Right ventricle myocardium inferior (tissue), 1 donor: Measurements from ENCODE around the gene ABCG5. TPM values are rescaled to one million over a fixed set of nuclear protein-coding genes. Genes with fewer than 3 reads are reported as not detected.

Experiments
- ATAC-seq: fragments of 200-7000 bp; cut with Tn5 transposase; one replicate; pipeline ENCODE4 v1.9.1; 2020; ENCODE audit warnings: mild to moderate bottlenecking, moderate library complexity
- DNase-seq: peaks from one replicate; pipeline ENCODE4 v3.0.0; 2021; ENCODE audit errors: missing footprints
- intact Hi-C: fragments of 100-400 bp; cut with DNase I; formaldehyde crosslinking; loops from one replicate; pipeline ENCODE4 v1.11.0; 2022
- long read RNA-seq: library from polyadenylated mRNA; unstranded; transcript quantifications from one replicate; pipeline ENCODE4 v2.0.0, GENCODE V29; 2021
- total RNA-seq: library from RNA; stranded (reverse); fragmentation: NEBNext Ultra II Directional; extraction: Animal tissue kit (Norgen Biotek cat#: 25700); gene quantifications from one replicate; pipeline ENCODE4 v1.2.1, GENCODE V29; 2021
- donor health status: DM: no; HTN: yes; CAD: no; lungs with severe emphysema.

Gene ABCG5
- total RNA-seq: not detected
- long read RNA-seq: 0 reads

GRCh38 chr2:43838560-43839267 is at the start of gene ABCG5, which contains the start of gene ABCG8:
ABCG5 (minus strand) TSS chr2:43838839; CDS start chr2:43838679, 160 bp downstream.
ABCG8 (plus strand) TSS chr2:43838971; CDS start chr2:43839054, 83 bp downstream.
- intact Hi-C loops: no loop called here
- DNase-seq (no peak), ATAC-seq (no peak)

DNA sequence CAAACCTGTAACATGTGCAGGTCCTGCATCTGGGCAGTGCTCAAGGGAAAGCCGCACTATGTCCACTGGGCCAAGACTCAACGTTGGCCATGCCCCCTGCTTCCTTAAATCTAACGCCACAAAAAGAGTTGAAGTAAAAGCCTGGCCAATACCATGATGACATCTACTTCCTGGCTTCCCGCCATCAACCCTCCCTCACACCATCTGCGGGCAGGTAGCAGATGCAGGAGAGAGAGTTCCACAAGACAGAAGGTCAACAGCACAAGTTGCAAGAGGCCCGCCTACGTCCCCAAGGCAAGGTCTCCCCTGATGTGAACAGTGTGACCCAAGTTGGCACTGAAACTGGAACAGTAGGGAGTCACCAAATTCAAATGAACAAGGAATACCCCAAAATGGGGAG is 48.5 kb upstream of the ABCG5 start:
- DNase-seq: no peak
- ATAC-seq: no peak
- intact Hi-C loops: no loop called here

GRCh38 chr2:43885132-43885632 is 46.5 kb upstream of the ABCG5 start:
- ATAC-seq (no peak), DNase-seq (no peak)
- intact Hi-C loops: no loop called here

GRCh38 chr2:43884689-43885088 is 46.0 kb upstream of the ABCG5 start:
- ATAC-seq: no peak

DNA sequence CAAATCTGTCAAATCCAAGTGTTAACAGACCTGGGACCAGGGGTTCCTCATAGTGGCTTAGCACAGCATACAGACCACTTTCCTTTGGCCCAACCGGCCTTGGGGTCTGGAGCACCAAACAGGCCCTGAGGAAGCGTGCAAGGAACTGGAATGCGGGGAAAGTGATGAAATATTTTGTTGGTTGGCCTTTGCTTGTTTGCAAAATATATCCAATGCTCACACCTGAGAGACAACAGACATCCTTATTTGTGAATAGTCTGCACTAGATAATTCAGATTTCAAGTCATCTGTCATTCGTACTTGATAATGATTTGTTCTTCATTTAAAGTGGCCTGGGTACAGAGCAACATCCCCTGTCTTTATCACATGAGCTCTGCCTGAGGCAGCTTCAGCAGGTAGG is 43.7 kb upstream of the ABCG5 start:
- ATAC-seq: no peak
- intact Hi-C loops: no loop called here

More at GRCh38 chr2:43884689-43885088, 46.0 kb upstream of the ABCG5 start:
- no peak for DNase-seq
- intact Hi-C loops: no loop called here

GRCh38 chr2:43880952-43881351 is 42.3 kb upstream of the ABCG5 start:
- intact Hi-C loops: no loop called here
- ATAC-seq (no peak), DNase-seq (no peak)

More for the DNA sequence above, 43.7 kb upstream of the ABCG5 start:
- no peak for DNase-seq

- intact Hi-C loops: no loop called here
- ATAC-seq (no peak), DNase-seq (no peak)
Measured at GRCh38 chr2:43880471-43880870, 41.8 kb upstream of the ABCG5 start.

DNA sequence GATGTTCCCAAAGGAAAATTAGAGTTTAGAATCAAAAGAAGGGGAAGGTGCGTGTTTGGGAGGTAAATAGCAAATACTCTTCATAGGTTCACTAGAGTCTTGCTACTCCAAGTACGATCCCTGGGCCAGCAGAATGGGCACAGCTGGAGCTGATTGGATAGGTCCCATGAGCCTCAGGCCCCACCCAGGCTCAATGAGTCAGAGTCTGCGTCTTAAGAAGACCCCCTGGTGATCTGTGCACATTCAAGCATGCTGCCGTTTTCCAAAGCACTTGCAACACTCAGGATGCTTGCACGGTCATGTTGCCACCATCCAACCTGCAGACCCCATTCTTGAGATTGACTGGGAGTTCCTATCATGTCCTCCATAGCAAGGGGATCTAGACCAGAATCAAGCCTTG is 40.6 kb upstream of the ABCG5 start:
- intact Hi-C loops: no loop called here
- no peak for DNase-seq
- no peak for ATAC-seq

DNA sequence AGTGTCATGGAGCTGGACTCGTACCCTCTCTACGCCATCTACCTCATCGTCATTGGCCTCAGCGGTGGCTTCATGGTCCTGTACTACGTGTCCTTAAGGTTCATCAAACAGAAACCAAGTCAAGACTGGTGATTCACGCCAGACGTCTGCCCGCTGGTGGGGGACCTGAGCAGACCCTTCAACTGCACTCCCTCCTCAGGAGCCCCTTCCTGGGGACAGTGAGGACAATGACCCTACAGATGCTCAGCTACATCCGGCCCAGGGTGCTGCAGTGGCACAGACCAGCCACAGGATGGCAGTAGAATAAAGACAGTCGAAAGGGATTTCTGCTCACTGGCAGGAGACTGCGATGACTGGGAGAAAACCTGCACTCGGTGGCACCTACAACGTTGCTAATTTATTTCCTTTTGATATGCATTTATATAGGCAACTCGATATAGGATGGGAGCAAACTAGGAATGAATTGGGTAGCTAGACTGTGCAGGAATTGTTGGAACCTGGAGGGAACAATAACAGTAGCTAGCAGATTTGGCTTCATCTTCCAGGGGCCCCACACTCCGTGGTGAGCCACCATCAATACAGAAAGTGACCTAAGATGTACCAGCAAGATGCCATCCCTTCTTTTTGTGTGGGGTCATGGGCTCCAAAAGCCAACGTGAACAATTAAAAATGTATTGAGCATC is 39.3 kb upstream of the ABCG5 start:
- intact Hi-C loops: no loop called here
- ATAC-seq: peak; percentile 66
- DNase-seq: peak; percentile 76

- intact Hi-C loops: no loop called here
- ATAC-seq (no peak), DNase-seq (no peak)
Measured at GRCh38 chr2:43874776-43875451, 36.3 kb upstream of the ABCG5 start.

DNA sequence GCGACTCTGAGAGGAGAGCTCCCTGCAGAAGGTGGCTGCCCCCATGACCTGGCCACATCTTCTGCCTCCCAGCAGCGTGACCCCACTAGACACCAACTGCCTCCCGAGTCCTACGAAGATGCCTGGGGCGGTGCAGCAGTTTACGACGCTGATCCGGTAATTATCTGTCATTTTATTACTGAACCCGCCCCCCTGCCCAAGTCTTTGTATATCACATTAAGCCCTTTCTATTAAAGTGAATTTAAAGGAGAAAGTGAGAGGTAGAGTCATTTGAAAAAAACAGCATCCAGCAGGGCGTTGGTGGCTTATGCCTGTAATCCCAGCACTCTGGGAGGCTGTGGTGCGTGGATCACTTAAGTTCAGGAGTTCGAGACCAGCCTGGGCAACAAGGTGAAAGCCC is 33.5 kb upstream of the ABCG5 start:
- intact Hi-C loops: no loop called here
- ATAC-seq: no peak
- no peak for DNase-seq

DNA sequence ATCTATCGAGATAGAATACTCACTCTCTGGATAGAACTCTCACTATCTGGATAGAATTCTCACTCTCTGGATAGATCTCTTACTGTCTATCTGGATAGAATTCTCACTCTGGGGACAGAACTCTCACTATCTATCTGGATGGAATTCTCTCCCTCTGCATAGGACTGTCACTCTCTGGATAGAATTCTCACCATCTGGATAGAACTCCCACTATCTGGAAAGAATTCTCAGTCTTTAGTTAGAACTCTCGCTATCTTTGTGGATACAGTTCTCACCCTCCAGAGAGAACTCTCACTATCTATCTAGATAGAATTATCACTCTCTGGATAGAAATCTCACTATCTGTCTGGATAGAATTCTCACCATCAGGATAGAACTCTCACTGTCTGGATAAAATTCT is 16.7 kb upstream of the ABCG5 start:
- ATAC-seq (no peak), DNase-seq (no peak)
- intact Hi-C loops: no loop called here

- DNase-seq (no peak), ATAC-seq (no peak)
- intact Hi-C loops: no loop called here
Measured at GRCh38 chr2:43854671-43855070, 16.0 kb upstream of the ABCG5 start.

DNA sequence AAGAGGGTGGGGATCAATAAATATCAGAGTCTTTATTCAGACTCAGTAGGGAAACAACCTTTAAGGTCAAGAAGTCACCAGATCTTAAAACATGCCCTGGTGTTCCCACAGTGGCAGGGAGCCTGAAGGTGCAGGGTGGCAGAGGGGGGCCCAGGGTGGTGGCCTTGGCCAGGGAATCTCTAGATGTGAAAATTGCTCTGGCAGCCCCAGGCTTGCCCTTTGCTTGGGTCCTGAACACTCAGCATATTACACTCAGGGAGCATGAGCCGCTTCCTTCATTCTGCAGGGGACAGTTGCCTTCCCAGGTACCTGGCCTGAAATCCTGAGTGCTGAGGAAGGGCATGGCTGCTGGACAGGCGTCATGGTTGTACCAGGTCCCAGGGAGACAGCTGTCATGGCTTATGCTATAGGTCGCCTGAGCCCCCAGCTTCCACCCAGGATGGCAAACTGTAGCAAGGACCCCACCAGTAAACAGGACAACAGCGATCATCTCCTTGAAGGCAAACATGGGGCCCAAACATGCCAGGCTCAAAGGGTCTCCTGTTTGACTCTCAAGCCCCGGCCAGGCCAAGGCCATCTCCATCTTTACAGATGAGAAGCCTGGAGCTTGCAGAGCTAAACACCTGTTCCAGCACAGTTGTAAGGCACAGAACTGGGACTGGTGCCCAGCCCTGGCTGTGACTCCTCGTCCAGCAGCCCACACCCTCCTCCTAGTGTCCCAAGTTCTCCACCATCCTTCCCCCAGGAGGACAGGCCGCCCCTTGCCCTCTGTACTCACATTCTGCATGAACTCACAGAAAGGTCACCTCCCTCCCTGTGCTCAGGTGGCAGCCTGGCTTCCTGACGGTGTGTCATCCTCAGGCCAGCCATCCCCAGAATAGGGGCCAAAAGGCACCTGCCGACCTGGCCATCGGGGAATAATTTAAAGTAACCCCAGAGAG is 14.8 kb upstream of the ABCG5 start:
- DNase-seq (no peak), ATAC-seq (no peak)
- intact Hi-C loops: no loop called here

DNA sequence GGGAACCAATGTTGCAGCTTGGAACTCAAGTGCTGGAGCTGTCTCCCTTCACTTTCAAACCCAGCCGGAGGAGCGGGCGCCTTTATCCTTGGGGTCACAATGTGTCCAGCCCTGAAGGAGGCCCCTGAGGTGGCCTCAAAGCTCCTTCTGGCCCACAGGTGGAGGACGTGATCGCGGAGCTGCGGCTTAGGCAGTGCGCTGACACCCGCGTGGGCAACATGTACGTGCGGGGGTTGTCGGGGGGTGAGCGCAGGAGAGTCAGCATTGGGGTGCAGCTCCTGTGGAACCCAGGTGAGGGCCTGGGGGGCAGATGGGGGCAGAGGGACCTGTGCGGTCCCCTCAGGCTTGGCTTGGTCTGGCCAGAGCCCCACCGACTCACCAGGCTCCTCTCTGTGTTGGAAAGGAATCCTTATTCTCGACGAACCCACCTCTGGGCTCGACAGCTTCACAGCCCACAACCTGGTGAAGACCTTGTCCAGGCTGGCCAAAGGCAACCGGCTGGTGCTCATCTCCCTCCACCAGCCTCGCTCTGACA is 13.6 kb upstream of the ABCG5 start:
- intact Hi-C loops: no loop called here
- no peak for ATAC-seq
- no peak for DNase-seq

GRCh38 chr2:43851011-43851980 is 12.7 kb upstream of the ABCG5 start:
- ATAC-seq: no peak
- DNase-seq: no peak

GRCh38 chr2:43848214-43848613 is 9.6 kb upstream of the ABCG5 start:
- ATAC-seq: no peak
- DNase-seq: no peak
- intact Hi-C loops: no loop called here

More at GRCh38 chr2:43851011-43851980, 12.7 kb upstream of the ABCG5 start:
- intact Hi-C loops: no loop called here
